ENCODE measurements around the gene ARNT2.

Gene ARNT2

DNA sequence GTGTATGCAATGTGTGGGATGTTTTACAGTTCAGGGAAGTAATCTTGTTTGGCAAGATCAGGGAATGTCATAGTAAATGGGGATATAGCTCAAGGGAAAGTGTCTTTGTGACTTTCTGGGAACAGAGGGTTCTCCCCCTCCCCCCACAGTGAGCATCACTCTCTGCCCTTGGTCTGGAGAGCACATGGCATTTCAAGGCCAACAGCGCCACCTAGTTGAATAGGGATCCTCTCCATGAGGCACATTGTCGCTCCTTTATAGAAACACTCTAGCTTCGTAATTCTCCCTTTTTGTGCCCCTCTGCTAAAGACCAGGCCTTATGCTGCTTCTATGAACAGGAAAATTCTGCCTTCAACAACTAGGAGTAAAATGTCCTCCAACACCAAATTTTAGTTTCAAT is 37.1 kb upstream of the ARNT2 start (continued):
- TF ChIP-seq, protein P1, sequence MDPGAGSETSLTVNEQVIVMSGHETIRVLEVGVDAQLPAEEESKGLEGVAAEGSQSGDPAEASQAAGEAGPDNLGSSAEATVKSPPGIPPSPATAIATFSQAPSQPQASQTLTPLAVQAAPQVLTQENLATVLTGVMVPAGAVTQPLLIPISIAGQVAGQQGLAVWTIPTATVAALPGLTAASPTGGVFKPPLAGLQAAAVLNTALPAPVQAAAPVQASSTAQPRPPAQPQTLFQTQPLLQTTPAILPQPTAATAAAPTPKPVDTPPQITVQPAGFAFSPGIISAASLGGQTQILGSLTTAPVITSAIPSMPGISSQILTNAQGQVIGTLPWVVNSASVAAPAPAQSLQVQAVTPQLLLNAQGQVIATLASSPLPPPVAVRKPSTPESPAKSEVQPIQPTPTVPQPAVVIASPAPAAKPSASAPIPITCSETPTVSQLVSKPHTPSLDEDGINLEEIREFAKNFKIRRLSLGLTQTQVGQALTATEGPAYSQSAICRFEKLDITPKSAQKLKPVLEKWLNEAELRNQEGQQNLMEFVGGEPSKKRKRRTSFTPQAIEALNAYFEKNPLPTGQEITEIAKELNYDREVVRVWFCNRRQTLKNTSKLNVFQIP (CRISPR knock-in tag; IDR thresholded peaks at IDR 0.05; ENCODE audit: borderline replicate concordance, low read depth): no peak
- no peak for TF ChIP-seq PPARA (CRISPR knock-in tag; IDR thresholded peaks at IDR 0.05; ENCODE audit: borderline replicate concordance)

DNA sequence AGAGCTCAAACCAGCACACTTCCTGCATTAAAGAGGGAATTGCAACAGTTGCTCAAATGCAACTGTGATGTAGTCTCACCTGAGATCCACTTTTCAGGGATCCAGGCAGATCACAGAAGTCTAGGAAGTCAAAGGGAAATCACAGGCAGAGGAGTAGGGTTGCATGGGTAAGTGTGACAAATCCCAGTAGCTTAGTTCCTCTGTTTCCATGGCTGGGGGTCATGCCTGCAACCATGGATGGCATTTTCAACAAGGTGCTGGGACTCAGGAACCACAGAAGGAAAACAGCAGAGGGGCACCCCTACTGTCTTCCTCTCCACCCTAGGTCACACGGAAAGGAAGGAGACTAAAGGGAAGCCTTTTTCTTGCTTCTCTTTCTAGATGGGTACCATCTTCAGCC is 36.5 kb upstream of the ARNT2 start:
- no peak for ATAC-seq

DNA sequence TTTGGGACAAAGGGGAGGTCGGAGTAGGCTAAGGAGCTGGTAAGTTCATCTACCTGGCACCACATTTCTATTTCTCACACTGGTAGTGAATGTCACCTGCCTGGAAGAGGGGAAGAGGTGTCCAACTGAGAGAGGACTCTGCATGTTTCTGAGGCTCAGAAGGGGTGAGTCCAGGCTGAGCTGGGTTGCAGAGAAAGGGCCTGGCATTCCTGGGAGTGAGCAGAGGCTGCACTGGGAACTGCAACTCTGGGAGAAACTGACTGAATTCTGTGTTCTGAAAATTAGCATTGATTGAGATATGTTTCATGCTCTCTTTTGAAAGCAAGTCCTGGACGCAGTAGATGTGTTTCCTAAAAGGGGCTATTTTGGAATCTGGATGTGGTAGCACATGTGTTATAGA is 32.3 kb upstream of the ARNT2 start:
- no peak for ATAC-seq
- TF ChIP-seq ZNF8 (CRISPR knock-in tag; IDR thresholded peaks at IDR 0.05) (no peak), OSR1 (CRISPR knock-in tag; IDR thresholded peaks at IDR 0.05) (no peak), ZNF70 (CRISPR knock-in tag; IDR thresholded peaks at IDR 0.05) (no peak), ESRRG (CRISPR knock-in tag; IDR thresholded peaks at IDR 0.05) (no peak), TOX (CRISPR knock-in tag; IDR thresholded peaks at IDR 0.05; ENCODE audit: borderline replicate concordance) (no peak), BACH2 (CRISPR knock-in tag; IDR thresholded peaks at IDR 0.05; ENCODE audit: borderline replicate concordance) (no peak), ZC3H10 (CRISPR knock-in tag; IDR thresholded peaks at IDR 0.05) (no peak), SNAI2 (CRISPR knock-in tag; IDR thresholded peaks at IDR 0.05) (no peak), PPARA (CRISPR knock-in tag; IDR thresholded peaks at IDR 0.05; ENCODE audit: borderline replicate concordance) (no peak), ZFP30 (CRISPR knock-in tag; IDR thresholded peaks at IDR 0.05) (no peak), ISL1 (CRISPR knock-in tag; IDR thresholded peaks at IDR 0.05) (no peak), ZNF565 (CRISPR knock-in tag; conservative IDR thresholded peaks at IDR 0.05; ENCODE audit: low read depth) (no peak), RARB (CRISPR knock-in tag; IDR thresholded peaks at IDR 0.05) (no peak), TCF4 (CRISPR knock-in tag; IDR thresholded peaks at IDR 0.05; ENCODE audit: borderline replicate concordance) (no peak), GLIS3 (CRISPR knock-in tag; IDR thresholded peaks at IDR 0.05) (no peak), ARNTL (CRISPR knock-in tag; IDR thresholded peaks at IDR 0.05; ENCODE audit: borderline replicate concordance, low read depth) (no peak)
- TF ChIP-seq, protein P2, sequence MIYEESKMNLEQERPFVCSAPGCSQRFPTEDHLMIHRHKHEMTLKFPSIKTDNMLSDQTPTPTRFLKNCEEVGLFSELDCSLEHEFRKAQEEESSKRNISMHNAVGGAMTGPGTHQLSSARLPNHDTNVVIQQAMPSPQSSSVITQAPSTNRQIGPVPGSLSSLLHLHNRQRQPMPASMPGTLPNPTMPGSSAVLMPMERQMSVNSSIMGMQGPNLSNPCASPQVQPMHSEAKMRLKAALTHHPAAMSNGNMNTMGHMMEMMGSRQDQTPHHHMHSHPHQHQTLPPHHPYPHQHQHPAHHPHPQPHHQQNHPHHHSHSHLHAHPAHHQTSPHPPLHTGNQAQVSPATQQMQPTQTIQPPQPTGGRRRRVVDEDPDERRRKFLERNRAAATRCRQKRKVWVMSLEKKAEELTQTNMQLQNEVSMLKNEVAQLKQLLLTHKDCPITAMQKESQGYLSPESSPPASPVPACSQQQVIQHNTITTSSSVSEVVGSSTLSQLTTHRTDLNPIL (CRISPR knock-in tag; IDR thresholded peaks at IDR 0.05; ENCODE audit: low read depth): no peak
- TF ChIP-seq, protein P3, sequence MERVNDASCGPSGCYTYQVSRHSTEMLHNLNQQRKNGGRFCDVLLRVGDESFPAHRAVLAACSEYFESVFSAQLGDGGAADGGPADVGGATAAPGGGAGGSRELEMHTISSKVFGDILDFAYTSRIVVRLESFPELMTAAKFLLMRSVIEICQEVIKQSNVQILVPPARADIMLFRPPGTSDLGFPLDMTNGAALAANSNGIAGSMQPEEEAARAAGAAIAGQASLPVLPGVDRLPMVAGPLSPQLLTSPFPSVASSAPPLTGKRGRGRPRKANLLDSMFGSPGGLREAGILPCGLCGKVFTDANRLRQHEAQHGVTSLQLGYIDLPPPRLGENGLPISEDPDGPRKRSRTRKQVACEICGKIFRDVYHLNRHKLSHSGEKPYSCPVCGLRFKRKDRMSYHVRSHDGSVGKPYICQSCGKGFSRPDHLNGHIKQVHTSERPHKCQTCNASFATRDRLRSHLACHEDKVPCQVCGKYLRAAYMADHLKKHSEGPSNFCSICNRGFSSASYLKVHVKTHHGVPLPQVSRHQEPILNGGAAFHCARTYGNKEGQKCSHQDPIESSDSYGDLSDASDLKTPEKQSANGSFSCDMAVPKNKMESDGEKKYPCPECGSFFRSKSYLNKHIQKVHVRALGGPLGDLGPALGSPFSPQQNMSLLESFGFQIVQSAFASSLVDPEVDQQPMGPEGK (CRISPR knock-in tag; IDR thresholded peaks at IDR 0.05; ENCODE audit: borderline replicate concordance): no peak
- TF ChIP-seq, protein P4, sequence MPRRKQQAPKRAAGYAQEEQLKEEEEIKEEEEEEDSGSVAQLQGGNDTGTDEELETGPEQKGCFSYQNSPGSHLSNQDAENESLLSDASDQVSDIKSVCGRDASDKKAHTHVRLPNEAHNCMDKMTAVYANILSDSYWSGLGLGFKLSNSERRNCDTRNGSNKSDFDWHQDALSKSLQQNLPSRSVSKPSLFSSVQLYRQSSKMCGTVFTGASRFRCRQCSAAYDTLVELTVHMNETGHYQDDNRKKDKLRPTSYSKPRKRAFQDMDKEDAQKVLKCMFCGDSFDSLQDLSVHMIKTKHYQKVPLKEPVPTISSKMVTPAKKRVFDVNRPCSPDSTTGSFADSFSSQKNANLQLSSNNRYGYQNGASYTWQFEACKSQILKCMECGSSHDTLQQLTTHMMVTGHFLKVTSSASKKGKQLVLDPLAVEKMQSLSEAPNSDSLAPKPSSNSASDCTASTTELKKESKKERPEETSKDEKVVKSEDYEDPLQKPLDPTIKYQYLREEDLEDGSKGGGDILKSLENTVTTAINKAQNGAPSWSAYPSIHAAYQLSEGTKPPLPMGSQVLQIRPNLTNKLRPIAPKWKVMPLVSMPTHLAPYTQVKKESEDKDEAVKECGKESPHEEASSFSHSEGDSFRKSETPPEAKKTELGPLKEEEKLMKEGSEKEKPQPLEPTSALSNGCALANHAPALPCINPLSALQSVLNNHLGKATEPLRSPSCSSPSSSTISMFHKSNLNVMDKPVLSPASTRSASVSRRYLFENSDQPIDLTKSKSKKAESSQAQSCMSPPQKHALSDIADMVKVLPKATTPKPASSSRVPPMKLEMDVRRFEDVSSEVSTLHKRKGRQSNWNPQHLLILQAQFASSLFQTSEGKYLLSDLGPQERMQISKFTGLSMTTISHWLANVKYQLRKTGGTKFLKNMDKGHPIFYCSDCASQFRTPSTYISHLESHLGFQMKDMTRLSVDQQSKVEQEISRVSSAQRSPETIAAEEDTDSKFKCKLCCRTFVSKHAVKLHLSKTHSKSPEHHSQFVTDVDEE (CRISPR knock-in tag; IDR thresholded peaks at IDR 0.05): no peak
- TF ChIP-seq, protein P1 (CRISPR knock-in tag; IDR thresholded peaks at IDR 0.05; ENCODE audit: borderline replicate concordance, low read depth): no peak

More for the DNA sequence above, 36.5 kb upstream of the ARNT2 start:
- TF ChIP-seq ZNF565 (CRISPR knock-in tag; conservative IDR thresholded peaks at IDR 0.05; ENCODE audit: low read depth): no peak
- TF ChIP-seq ZNF70 (CRISPR knock-in tag; IDR thresholded peaks at IDR 0.05): no peak
- TF ChIP-seq CSDC2 (CRISPR knock-in tag; IDR thresholded peaks at IDR 0.05): no peak
- no peak for TF ChIP-seq RARB (CRISPR knock-in tag; IDR thresholded peaks at IDR 0.05)
- no peak for TF ChIP-seq ZFP30 (CRISPR knock-in tag; IDR thresholded peaks at IDR 0.05)
- no peak for TF ChIP-seq TOX (CRISPR knock-in tag; IDR thresholded peaks at IDR 0.05; ENCODE audit: borderline replicate concordance)
- TF ChIP-seq, protein P4 (CRISPR knock-in tag; IDR thresholded peaks at IDR 0.05): no peak
- no peak for TF ChIP-seq BACH2 (CRISPR knock-in tag; IDR thresholded peaks at IDR 0.05; ENCODE audit: borderline replicate concordance)
- TF ChIP-seq ISL1 (CRISPR knock-in tag; IDR thresholded peaks at IDR 0.05): no peak
- no peak for TF ChIP-seq SNAI2 (CRISPR knock-in tag; IDR thresholded peaks at IDR 0.05)
- TF ChIP-seq, protein P5, sequence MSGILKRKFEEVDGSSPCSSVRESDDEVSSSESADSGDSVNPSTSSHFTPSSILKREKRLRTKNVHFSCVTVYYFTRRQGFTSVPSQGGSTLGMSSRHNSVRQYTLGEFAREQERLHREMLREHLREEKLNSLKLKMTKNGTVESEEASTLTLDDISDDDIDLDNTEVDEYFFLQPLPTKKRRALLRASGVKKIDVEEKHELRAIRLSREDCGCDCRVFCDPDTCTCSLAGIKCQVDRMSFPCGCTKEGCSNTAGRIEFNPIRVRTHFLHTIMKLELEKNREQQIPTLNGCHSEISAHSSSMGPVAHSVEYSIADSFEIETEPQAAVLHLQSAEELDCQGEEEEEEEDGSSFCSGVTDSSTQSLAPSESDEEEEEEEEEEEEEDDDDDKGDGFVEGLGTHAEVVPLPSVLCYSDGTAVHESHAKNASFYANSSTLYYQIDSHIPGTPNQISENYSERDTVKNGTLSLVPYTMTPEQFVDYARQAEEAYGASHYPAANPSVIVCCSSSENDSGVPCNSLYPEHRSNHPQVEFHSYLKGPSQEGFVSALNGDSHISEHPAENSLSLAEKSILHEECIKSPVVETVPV (CRISPR knock-in tag; IDR thresholded peaks at IDR 0.05): no peak
